Uterus (tissue), 2 donors: ENCODE results near the gene PARP8.

ENCODE experiments used
- CTCF ChIP-seq, 4 experiments: fragments of 200-600 bp in 2 of 4; fragments of 450-650 bp in 2 of 4; sonication (generic) in 2 of 4; IDR thresholded peaks; one replicate each; pipeline ENCODE4 v1.5.1; 2016 to 2019; ENCODE audit warnings: antibody characterized with exemption in 4 of 4, mild to moderate bottlenecking in 2 of 4, moderate library complexity in 1 of 4
- POLR2A ChIP-seq, 2 donors: fragments of 450-650 bp; IDR thresholded peaks; one replicate each; pipeline ENCODE4 v1.6.1; 2016; ENCODE audit warnings: antibody characterized with exemption in 2 of 2, mild to moderate bottlenecking in 1 of 2, moderate library complexity in 1 of 2

DNA sequence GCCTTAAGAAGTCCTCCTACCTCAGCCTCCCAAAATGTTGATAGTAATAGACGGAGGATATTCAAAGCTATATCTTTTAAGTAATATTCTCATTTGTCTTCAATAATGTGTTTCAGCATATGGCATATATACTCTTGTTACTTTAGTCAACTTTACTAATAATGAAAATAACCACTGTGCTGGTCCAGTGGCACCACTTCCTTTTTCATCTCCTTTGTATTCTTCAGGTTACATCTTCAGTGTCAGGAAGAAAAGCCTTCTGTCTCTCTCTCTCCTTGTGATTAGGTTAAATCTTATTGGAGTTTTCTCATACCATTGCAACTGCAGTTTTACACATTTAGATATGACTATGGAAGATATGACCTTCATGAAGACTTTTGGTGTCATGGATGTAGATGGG lies 31.3 kb downstream of the PARP8 start:
- no peak for TF ChIP-seq CTCF (IDR thresholded peaks at IDR 0.05)
- no peak for TF ChIP-seq POLR2A (IDR thresholded peaks at IDR 0.05)
